ENCODE results near the gene PAOX.

The PAOX gene

DNA sequence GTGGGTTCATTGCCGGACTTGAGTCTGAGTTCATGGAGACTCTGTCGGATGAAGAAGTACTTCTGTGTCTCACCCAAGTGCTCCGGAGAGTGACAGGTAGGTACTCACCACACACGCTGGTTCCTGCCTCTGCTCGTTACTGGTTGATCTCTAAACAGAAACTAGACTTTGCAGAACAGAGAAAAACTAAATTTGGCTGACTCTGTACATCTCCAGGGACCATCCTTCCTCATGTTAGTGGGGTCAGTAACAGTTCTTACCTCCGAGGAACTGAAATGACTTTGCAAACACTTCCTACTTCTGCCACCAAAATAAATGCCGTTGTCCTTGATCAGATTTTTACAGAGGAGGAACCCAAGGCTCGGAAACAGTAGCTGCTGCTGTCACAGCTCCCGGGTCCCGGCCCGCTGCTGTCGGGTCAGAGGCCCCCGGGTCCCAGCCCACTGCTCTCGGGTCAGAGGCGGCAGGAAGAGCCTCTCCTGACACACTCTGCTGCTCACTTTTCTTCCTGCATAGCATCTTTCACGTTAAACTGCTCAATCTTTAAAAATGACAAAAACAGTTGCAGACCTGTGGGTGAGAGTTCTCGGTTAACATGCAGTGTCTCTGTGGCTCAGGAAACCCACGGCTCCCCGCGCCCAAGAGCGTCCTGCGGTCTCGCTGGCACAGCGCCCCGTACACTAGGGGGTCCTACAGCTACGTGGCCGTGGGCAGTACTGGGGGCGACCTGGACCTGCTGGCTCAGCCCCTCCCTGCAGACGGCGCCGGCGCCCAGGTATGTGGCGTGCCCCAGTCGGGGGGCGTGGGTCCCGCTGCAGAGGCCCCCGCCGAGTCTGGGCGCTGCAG lies 10.1 kb downstream of the PAOX start:
- H3K4me3 ChIP-seq (ENCODE audit: low read depth, low read length) = peak overlapping the region; percentile 82
- peak; percentile 98 for DNase-seq (ENCODE audit: low read depth)

DNA sequence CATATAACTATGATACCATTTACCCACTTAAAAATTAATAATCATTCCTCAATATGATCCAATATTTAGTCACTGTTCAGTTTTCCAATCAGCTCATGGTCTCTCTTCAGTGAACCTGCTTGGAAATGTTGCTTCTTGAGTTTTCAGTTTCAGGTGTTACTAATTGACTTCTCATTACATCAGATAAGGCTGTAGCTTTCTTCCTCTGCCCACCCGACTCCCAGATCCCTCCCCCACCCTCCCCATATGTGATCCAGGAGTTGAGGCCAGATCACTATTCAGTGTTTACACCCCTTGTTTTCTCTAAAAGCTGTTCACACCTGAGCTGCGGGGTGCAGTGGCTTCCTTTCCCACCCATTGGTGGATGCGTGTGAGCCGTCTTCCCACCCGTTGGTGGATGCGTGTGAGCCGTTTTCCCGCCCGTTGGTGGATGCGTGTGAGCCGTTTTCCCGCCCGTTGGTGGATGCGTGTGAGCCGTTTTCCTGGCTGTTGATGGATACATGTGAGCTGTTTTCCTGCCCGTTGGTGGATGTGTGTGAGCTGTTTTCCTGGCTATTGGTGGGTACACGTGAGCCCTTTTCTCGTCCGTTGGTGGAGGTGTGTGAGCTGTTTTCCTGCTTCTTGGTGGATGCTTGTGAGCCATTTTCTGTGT lies 11.7 kb downstream of the PAOX start:
- peak; percentile 54 for DNase-seq (ENCODE audit: low read depth)
- TF ChIP-seq, protein P1, sequence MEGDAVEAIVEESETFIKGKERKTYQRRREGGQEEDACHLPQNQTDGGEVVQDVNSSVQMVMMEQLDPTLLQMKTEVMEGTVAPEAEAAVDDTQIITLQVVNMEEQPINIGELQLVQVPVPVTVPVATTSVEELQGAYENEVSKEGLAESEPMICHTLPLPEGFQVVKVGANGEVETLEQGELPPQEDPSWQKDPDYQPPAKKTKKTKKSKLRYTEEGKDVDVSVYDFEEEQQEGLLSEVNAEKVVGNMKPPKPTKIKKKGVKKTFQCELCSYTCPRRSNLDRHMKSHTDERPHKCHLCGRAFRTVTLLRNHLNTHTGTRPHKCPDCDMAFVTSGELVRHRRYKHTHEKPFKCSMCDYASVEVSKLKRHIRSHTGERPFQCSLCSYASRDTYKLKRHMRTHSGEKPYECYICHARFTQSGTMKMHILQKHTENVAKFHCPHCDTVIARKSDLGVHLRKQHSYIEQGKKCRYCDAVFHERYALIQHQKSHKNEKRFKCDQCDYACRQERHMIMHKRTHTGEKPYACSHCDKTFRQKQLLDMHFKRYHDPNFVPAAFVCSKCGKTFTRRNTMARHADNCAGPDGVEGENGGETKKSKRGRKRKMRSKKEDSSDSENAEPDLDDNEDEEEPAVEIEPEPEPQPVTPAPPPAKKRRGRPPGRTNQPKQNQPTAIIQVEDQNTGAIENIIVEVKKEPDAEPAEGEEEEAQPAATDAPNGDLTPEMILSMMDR (IDR thresholded peaks at IDR 0.05; ENCODE audit: insufficient read depth, low read depth, low read length, missing control alignments) = no peak
- H3K4me3 ChIP-seq (ENCODE audit: low read depth, low read length) = peak overlapping the region; percentile 82

More for the DNA sequence above, 10.1 kb downstream of the PAOX start:
- TF ChIP-seq, protein P1 (IDR thresholded peaks at IDR 0.05; ENCODE audit: insufficient read depth, low read depth, low read length, missing control alignments) = no peak

DNA sequence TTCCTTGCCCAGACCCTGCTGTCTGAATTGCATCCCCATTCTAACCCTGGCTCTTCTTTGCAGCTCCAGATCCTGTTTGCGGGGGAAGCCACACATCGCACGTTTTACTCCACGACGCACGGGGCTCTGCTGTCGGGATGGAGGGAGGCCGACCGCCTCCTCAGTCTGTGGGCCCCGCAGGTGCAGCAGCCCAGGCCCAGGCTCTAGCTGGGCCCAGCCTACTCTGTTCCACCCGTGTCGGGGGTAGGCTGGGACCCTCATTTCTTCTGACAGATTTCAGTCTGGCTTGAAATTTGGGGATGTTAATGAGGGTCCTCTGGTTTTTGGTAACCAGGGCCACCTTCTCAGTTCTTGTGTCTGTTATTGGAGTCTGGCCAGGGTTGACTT lies 12.2 kb downstream of the PAOX start:
- TF ChIP-seq, protein P1 (IDR thresholded peaks at IDR 0.05; ENCODE audit: insufficient read depth, low read depth, low read length, missing control alignments) = no peak
- H3K4me3 ChIP-seq (ENCODE audit: low read depth, low read length) = peak overlapping the region; percentile 82
- DNase-seq (ENCODE audit: low read depth) = no peak

DNA sequence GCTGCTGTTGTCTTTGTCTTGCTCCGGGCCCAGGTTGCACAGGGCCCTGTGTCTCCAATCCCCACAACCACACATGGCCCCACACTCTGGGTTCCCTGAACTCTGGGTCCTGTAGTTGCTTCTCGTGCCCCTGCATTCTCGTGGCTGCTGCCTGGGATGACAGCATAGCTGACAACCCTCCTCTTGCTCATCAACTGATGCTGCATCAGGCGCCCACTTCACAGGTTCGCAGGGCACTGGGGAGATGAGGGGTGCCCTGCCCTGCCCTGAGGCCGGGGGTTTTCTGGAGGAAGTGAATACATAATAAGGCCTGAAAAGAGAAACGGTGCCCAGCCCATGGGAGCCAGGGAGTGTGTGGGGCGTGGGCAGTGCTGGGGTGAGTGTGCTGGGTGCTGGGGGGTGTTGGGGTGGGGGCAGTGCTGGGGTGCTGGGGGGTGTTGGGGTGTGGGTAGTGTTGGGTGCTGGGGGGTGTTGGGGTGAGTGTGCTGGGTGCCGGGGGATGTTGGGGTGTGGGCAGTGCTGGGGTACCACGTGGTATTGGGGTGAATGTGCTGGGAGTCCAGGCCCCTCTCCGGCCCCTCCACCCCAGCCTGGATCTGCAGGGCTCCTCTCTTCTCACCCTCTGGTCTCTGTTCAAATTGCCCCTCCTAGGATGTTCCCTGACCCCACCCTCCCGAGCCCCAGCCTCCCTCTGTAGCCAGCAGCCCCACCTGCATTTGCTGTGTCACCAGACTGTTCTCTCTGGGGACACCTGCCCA lies 12.9 kb downstream of the PAOX start:
- TF ChIP-seq, protein P1 (IDR thresholded peaks at IDR 0.05; ENCODE audit: insufficient read depth, low read depth, low read length, missing control alignments) = no peak
- H3K4me3 ChIP-seq (ENCODE audit: low read depth, low read length) = peak overlapping the region; percentile 82
- DNase-seq (ENCODE audit: low read depth) = peak; percentile 42

DNA sequence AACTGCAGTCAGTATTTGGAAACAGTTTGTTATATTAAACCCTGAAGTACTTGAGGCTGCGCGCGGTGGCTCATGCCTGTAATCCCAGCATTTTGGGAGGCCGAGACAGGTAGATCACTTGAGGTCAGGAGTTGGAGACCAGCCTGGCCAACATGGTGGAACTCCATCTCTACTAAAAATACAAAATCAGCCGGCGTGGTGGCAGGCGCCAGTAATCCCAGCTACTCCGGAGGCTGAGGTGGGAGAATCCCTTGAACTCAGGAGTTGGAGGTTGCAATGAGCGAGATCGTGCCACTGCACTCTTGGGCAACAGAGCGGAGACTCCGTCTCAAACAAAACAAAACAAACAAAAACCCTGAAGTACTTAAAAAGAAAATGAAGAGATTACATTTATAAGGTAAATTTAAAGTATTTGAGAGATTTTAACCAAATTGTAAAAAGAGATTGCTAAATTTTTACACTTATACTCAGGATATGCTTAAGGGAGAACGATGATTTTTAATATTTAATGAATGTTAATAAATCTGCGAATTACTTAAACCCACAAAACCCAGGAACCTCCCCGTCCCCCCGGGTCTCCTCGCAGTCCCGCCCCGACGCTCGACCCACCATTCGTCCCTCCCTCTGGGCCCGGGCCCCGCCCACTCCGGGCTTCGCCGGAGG lies 14.5 kb downstream of the PAOX start:
- DNase-seq (ENCODE audit: low read depth) = no peak
- TF ChIP-seq, protein P1 (IDR thresholded peaks at IDR 0.05; ENCODE audit: insufficient read depth, low read depth, low read length, missing control alignments) = no peak
- H3K4me3 ChIP-seq (ENCODE audit: low read depth, low read length) = peak overlapping the region; percentile 50

DNA sequence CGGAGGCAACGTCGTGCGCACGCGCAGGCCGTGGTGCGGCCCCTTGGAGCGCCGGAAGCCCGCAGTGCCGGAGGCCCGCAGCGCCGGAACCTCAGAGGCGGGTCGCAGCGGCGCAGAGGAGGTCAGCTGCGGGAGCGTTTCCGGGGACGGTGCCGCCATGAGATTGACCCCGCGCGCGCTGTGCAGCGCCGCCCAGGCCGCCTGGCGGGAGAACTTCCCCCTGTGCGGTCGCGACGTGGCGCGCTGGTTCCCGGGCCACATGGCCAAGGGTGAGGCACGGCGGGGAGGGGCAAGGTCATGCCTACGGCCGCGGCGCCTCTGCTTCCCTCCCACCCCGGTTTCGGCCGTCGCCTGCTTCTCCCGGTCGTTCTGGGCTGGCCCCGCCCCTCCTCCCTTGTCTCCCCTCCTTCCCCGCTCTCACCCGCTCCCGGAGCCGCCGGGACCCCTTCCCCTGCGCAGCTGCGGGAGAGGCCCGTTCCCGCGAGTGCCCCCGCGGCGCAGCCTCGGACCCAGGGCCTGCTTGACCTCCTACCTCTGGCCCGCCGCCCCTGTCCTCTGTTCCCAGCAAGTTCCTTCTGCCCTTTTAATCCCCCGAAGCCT lies 15.1 kb downstream of the PAOX start, which contains the start of gene MTG1:
Gene MTG1 (plus strand): TSS at position 94 of the 600 bp plus-strand sequence. CDS start 64 bp downstream, at position 158.
- H3K4me3 ChIP-seq (ENCODE audit: low read depth, low read length) = peak within 1 kb of the TSS; percentile 98
- peak; percentile 97 for DNase-seq (ENCODE audit: low read depth)
- TF ChIP-seq, protein P1 (IDR thresholded peaks at IDR 0.05; ENCODE audit: insufficient read depth, low read depth, low read length, missing control alignments) = peak; percentile 3
